AG04449 (cell line): ENCODE data around the gene PRKCH.

Source experiments
- CTCF ChIA-PET: fragments of 350-600 bp; formaldehyde crosslinking; extraction: SDS; loops from one replicate; lab custom pipeline; 2021; ENCODE audit warnings: antibody characterized with exemption; lab: Yijun Ruan, JAX
- POLR2A ChIA-PET: fragments of 400-600, 350-600 bp; formaldehyde crosslinking; extraction: SDS; loops from one replicate; lab custom pipeline; 2020; ENCODE audit warnings: antibody characterized with exemption, inconsistent platforms; lab: Yijun Ruan, JAX
- DNase-seq: peaks from one replicate; pipeline ENCODE4 v3.0.0-alpha.2; 2010; ENCODE audit warnings: low read depth, low spot score
- H3K4me3 ChIP-seq: 2 replicates; pipeline ENCODE4 v1.5.1; 2011; ENCODE audit warnings: low read depth, mild to moderate bottlenecking, control low read depth, low read length
- CTCF ChIP-seq: IDR thresholded peaks from one replicate; pipeline ENCODE4 v1.5.1; 2011; ENCODE audit warnings: mild to moderate bottlenecking, moderate library complexity, low read length, control low read depth, inconsistent platforms; ENCODE audit not compliant: insufficient read depth; ENCODE audit errors: missing control alignments

Gene PRKCH

GRCh38 chr14:61564618-61565091, 243.3 kb downstream of the PRKCH start:
- H3K4me3 ChIP-seq, result no peak overlapping the region
- POLR2A ChIA-PET, result interaction anchor here (0.6 to 2.6 kb wide), 7 partner anchors 9 to 414 kb away, joined by 3 to 25 read pairs (median 5); partner anchors contain the start of gene HIF1A
- peak; percentile 93 for DNase-seq
- no peak for TF ChIP-seq CTCF
- CTCF ChIA-PET, result interaction anchor here (0.6 to 6.2 kb wide), 4 partner anchors 9 to 175 kb away, joined by 3 to 37 read pairs (median 4); no protein-coding TSS in a partner anchor

GRCh38 chr14:61565181-61565580, 243.8 kb downstream of the PRKCH start:
- CTCF ChIA-PET, result interaction anchor here (1.2 to 6.2 kb wide), 4 partner anchors 9 to 197 kb away, joined by 3 to 37 read pairs (median 4); partner anchors contain the start of gene SNAPC1
- POLR2A ChIA-PET, result interaction anchor here (0.6 to 2.6 kb wide), 9 partner anchors 9 to 413 kb away, joined by 3 to 25 read pairs (median 7); partner anchors contain the start of gene HIF1A
- H3K4me3 ChIP-seq, result no peak overlapping the region
- TF ChIP-seq CTCF, result no peak
- no peak for DNase-seq

DNA sequence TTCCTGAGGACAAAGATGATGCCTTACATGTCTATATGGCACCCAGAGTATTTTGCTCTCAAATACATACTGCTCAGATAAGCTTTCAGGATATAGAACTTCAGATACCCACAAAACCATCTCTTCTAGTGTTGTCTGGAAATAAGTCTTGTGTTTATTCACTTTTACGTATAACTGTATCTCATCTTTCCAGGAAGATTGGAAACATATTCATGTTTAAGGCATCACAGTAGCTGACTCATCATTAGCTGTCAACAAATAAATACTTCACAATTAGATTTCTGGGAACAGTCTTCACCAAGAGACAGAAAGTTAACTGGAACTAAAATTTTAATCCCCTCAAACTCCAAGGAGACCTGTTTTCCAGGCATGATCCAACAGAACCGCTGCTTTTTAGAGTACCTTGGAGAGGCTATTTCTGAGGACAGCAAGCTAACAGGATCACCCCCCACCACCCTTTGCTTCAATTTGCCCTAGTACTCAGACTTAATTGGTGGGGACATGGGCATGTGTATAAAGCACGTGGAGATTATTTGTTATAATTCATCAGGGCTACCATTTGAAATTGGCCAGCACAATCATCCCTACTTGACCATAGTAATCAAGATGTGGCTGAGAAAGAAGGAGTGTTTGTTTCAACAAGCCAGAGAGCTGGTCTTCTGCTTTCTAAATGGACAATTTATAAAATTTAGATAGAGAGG, 244.6 kb downstream of the PRKCH start:
- no peak for TF ChIP-seq CTCF
- peak; percentile 87 for DNase-seq
- ChIA-PET POLR2A (interaction anchor here (0.7 to 2.6 kb wide), 5 partner anchors 8 to 159 kb away, joined by 4 to 25 read pairs (median 10); partner anchors contain the start of gene HIF1A), CTCF (interaction anchor here (0.7 to 6.2 kb wide), 8 partner anchors 20 to 196 kb away, joined by 3 to 37 read pairs (median 4); partner anchors contain the start of gene SNAPC1)
- no peak overlapping the region for H3K4me3 ChIP-seq

DNA sequence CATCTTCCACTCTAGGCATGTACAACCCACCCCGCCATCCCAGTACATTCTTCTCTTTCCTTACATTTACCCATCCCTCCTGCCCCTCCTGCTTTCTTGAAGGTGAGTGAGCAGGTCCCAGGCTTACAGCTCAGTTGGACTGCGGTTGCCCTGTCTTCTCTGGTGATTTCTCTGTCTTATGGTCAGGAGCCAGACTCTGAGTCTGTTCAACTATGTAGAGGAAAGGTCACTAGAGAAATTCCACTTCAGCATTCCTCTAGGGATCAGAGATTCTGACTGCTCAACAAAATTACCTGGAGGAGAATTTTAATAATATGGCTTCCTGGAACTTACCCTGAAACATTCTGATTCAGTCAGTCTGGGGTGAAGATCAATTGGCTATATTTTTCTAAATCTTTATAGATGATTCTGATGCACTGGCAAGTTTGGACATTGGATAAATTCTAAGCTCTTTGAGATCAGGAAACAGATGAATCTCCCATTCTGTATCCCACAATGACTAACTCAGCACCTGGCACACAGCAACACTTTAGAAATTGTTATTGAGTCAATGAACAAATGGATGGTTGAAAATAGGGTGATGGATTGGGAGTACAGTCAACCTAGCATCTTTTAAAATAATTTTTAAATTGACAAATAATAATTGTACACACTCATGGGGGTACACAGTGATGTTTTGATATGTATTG, 245.3 kb downstream of the PRKCH start:
- no peak for TF ChIP-seq CTCF
- no peak for DNase-seq
- ChIA-PET POLR2A (interaction anchor here (0.6 to 2.6 kb wide), 4 partner anchors 13 to 505 kb away, joined by 3 to 25 read pairs (median 7); partner anchors contain the start of gene HIF1A), CTCF (interaction anchor here (0.7 to 6.2 kb wide), 10 partner anchors 9 to 195 kb away, joined by 3 to 37 read pairs (median 4); partner anchors contain the start of gene SNAPC1)
- H3K4me3 ChIP-seq, result no peak overlapping the region

- no peak for TF ChIP-seq CTCF
- ChIA-PET POLR2A (no interaction called here), CTCF (interaction anchor here (0.7 to 1.5 kb wide), 3 partner anchors 11 to 41 kb away, joined by 3 to 4 read pairs (median 3); no protein-coding TSS in a partner anchor)
- DNase-seq, result no peak
- no peak overlapping the region for H3K4me3 ChIP-seq
Measured at GRCh38 chr14:61567838-61568571, 246.6 kb downstream of the PRKCH start.
